ENCODE results near the gene FASTK.

Gene FASTK

DNA sequence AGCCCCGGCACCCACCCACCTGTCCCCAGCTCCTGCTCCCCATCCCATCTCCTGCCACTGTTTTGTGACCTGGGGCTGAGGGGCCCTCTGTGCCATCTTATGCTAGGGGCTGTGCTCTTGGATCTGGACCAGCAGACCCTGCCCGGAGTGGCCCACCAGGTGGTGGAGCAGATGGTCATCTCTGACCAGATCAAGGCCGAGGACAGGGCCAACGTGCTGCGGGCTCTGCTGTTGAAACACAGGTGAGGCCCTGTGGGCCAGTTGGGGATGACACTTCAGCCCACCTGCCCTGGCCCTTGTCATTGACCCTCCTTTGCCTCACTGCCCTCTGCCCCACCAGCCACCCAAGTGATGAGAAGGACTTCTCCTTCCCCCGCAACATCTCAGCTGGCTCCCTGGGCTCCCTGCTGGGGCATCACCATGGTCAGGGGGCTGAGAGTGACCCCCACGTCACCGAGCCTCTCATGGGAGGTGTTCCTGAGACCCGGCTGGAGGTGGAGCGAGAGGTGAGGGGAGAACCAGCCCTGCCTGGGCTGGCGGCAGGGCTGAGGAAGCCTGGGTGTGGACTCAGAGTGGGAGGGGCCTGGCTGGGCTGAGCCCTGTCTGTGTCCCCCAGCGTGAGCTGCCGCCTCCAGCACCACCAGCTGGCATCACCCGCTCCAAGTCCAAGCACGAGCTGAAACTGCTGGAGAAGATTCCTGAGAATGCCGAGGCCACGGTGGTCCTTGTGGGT lies 10.6 kb downstream of the FASTK start:
- TF ChIP-seq, protein P1, sequence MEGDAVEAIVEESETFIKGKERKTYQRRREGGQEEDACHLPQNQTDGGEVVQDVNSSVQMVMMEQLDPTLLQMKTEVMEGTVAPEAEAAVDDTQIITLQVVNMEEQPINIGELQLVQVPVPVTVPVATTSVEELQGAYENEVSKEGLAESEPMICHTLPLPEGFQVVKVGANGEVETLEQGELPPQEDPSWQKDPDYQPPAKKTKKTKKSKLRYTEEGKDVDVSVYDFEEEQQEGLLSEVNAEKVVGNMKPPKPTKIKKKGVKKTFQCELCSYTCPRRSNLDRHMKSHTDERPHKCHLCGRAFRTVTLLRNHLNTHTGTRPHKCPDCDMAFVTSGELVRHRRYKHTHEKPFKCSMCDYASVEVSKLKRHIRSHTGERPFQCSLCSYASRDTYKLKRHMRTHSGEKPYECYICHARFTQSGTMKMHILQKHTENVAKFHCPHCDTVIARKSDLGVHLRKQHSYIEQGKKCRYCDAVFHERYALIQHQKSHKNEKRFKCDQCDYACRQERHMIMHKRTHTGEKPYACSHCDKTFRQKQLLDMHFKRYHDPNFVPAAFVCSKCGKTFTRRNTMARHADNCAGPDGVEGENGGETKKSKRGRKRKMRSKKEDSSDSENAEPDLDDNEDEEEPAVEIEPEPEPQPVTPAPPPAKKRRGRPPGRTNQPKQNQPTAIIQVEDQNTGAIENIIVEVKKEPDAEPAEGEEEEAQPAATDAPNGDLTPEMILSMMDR (IDR thresholded peaks at IDR 0.05) = no peak

DNA sequence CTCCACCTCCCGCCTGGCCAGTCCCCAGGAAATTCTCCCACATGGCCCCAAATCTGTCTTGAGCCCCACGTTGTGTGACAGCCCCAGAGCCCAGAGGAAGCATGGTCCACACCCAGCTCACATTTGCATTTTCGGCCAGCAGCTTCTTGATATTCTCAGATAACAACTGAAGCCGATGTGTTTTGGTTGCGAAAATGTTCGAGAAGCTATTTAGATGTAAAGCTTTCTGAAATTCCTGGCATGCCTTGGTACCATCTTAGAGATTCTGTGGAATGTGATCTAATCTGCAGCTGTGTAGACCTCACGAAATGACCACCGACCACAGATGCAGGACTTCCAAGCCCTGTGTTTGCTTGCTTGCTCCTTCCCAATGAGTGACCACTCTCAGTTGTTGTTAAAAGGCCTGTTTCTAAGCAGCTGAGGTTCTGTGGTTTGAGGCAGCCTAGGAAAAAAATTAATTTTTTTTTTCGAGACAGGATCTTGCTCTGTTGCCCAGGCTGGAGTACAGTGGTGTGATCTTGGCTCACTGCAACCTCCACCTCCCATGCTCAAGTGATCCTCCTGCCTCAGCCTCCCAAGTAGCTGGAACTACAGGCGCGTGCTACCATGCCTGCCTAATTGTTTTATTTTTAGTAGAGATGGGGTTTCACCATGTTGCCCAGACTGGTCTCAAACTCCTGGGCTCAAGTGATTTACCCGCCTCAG lies 12.4 kb downstream of the FASTK start:
- TF ChIP-seq, protein P1 (IDR thresholded peaks at IDR 0.05) = no peak

DNA sequence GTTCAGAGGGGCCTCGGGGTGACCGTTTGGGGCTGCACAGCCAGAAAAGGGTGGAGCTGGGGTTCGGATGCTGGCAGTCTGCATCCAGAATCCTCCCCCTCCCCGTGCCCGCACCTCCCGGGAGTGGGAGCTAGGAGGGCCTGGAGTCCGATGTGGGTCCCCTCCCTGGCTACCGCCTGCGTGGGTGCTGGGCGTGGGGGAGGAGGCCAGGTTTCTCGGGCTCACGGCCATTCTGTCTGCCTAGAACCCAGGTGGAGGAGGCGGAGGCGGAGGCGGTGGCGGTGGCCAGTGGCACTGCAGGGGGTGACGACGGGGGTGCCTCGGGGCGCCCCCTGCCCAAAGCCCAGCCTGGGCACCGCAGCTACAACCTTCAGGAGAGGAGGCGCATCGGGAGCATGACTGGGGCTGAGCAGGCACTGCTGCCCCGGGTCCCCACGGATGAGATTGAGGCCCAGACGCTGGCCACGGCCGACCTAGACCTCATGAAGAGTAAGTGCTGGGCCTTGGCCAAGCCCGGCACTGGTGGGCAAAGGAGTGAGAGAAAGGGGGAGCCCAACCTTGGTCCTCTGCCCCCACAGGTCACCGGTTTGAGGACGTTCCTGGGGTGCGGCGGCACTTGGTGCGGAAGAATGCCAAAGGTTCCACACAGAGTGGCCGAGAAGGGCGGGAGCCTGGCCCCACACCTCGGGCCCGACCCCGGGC lies 14.2 kb downstream of the FASTK start:
- TF ChIP-seq, protein P1 (IDR thresholded peaks at IDR 0.05) = no peak

DNA sequence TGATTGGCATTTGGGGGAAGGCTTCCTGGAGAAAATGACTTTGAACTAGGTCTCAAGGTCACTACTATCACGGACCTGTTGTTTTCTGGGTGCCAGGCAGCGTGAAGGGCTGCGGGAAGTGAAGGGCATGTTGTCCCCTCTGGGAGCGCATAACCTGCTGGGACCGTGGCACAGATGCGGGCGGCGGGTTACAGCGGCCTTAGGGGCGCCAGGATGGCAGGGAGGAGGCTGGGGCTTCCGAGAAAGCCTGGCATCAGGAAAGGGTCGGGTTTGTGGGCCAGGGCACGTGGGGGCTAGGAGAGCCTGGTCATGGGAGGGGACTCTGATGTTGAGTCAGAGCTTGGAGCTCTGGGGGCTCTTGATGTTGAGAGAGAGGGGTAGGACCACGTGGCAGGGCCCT lies 15.1 kb downstream of the FASTK start:
- TF ChIP-seq, protein P1 (IDR thresholded peaks at IDR 0.05) = no peak

DNA sequence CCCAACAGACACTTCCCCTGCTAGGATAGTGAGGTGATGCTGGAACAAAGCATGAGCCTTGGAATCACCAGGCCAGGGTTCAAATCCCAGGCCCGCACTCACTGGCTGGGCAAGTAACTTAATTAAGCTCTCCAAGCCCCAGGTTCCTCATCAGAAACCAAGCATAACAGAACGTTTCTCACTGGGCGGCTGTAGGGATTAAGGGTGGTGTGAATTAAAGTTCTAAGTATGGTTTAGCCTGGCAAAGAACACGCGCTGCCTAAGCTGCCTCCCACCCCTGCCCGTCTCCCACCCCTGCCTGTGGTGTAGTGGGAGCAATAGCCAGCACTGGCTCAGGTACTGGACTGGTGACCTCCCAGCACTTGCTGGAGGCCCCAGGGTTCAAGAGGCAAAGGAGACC lies 15.6 kb downstream of the FASTK start:
- TF ChIP-seq, protein P1 (IDR thresholded peaks at IDR 0.05) = no peak

DNA sequence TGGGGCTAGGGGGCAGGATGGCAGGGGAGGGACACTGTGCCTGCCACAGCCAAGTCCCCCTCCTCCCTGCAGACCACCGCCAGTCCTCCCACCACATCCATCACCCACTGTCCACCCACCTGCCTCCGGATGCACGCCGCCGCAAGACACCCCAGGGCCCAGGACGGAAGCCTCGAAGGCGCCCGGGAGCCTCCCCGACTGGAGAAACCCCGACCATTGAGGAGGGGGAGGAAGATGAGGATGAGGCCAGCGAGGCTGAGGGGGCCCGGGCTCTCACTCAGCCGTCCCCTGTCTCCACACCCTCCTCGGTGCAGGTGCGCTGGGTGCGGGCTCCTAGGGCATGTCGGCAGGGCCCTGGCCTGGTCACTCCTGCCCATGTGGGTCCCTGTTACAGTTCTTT lies 16.2 kb downstream of the FASTK start:
- TF ChIP-seq, protein P1 (IDR thresholded peaks at IDR 0.05) = no peak

DNA sequence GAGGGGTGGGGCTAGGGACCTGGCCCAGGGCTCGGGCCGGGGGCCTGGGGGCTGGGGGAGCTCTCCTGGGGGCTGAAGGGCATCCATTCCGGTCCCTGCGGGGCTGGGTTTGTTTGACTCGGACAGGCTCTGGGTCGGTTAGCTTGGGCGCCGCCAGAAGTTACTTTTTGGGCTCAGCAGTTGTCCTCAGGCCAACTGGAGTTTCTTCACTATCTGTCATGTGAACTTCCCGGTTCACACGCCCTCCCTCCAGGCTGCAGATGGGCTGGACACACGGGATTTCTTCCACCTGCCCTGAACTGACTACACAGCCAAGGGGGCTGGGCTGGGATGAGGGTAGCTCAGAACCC lies 17.4 kb downstream of the FASTK start:
- TF ChIP-seq, protein P1 (IDR thresholded peaks at IDR 0.05) = no peak
